DOHH2 (cell line): ENCODE results near the gene TMEM151A.

Experiments used
- EZH2phosphoT487 ChIP-seq: fragments of 200-600 bp; sonication (generic); IDR thresholded peaks from 2 replicates; pipeline ENCODE4 v1.6.1; 2017; ENCODE audit warnings: borderline replicate concordance, mild to moderate bottlenecking, antibody characterized with exemption, low read length, moderate library complexity, mixed read lengths
- TF ChIP-seq, protein P1 (sequence below): fragments of 200-600 bp; sonication (generic); IDR thresholded peaks from one replicate; pipeline ENCODE4 v1.5.1; 2014; ENCODE audit warnings: antibody characterized with exemption, mild to moderate bottlenecking, low read depth, low read length; ENCODE audit not compliant: poor library complexity, severe bottlenecking

DNA sequence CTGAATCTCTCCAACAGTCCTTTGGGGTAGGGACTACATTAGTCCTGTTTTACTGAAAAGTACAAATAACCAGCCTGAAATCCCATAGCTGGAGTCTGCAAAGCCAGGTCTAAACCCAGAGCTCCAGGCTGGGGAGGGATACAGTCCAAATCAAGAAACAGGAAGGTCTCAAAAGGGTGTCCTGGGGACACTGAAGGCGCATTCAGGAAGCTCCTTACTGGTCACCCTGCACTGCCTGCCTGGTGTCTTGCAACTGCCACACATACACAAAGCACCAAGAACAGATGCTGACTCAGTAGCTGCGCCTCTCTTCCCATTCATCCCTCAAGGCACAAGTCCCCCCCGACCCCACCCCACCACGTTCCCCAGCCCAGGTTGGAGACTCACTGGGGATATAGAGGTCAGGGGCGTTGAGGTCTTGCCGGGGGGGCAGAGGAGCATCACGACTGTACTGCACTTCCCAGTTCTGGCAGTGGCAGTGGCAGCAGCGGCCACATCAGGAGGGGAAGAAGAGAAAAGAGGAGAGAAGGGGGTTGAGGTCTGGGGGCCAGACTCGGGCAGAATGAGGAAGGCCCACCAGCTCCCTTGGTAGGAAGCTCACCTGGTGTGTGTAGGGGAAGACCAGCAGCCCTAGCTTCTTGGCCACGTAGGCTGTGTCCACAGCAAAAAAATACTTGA is 4.3 kb upstream of the TMEM151A start:
- TF ChIP-seq, protein P1, sequence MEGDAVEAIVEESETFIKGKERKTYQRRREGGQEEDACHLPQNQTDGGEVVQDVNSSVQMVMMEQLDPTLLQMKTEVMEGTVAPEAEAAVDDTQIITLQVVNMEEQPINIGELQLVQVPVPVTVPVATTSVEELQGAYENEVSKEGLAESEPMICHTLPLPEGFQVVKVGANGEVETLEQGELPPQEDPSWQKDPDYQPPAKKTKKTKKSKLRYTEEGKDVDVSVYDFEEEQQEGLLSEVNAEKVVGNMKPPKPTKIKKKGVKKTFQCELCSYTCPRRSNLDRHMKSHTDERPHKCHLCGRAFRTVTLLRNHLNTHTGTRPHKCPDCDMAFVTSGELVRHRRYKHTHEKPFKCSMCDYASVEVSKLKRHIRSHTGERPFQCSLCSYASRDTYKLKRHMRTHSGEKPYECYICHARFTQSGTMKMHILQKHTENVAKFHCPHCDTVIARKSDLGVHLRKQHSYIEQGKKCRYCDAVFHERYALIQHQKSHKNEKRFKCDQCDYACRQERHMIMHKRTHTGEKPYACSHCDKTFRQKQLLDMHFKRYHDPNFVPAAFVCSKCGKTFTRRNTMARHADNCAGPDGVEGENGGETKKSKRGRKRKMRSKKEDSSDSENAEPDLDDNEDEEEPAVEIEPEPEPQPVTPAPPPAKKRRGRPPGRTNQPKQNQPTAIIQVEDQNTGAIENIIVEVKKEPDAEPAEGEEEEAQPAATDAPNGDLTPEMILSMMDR, result no peak
- TF ChIP-seq EZH2phosphoT487, result no peak
